Stimulated activated CD8-positive, alpha-beta memory T cell treated with anti-CD3 and anti-CD28 coated beads, Interleukin-4, amount 100 ng/mL, for 4 hours (primary cell): Measurements from ENCODE around the gene SPOUT1.
"Not testable (repeated sequence)": the region's sequence is repeated elsewhere in the genome, so short reads cannot be mapped to it uniquely, and the experiment has no call there.

ENCODE experiments used
- DNase-seq, 2 donors: peaks; one replicate each; pipeline ENCODE4 v3.0.0-alpha.2; 2020; ENCODE audit warnings: low read depth in 2 of 2, low spot score in 1 of 2

Gene SPOUT1

DNA sequence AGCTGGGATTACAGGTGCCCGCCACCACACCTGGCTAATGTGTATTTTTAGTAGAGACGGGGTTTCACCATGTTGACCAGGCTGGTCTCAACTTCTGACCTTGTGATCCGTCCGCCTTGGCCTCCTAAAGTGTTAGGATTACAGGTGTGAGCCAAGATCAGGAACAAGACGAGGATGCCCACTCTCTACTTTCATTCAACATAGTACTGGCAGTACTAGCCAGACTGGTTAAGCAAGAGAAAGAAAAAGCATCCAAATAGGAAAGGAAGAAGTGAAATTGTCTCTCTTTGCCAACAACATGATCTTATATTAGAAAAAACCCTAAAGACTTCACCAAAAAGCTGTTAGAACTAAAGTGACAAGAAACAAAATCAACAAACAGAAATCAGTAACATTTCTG lies 18.7 kb downstream of the SPOUT1 start:
- DNase-seq: no peak

DNA sequence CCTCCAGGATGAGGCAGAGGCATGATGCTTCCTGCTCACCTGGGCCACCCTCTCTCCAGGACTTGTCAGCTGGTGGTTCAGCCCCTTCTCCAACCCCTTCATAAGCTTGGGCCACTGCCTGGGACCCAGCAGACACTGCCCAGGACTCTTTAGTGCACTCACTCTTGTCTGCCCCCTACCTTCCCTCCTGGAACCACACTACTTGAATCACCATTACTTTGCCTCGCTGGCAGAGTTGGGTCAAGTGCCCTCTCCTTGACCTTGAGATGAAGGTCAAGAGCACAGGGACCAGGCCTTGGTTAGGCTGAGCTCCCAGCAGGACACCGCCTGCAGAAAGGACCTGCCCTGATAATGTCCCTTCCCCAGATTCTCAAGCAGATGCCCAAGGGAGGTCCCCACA lies 19.8 kb downstream of the SPOUT1 start:
- no peak for DNase-seq

DNA sequence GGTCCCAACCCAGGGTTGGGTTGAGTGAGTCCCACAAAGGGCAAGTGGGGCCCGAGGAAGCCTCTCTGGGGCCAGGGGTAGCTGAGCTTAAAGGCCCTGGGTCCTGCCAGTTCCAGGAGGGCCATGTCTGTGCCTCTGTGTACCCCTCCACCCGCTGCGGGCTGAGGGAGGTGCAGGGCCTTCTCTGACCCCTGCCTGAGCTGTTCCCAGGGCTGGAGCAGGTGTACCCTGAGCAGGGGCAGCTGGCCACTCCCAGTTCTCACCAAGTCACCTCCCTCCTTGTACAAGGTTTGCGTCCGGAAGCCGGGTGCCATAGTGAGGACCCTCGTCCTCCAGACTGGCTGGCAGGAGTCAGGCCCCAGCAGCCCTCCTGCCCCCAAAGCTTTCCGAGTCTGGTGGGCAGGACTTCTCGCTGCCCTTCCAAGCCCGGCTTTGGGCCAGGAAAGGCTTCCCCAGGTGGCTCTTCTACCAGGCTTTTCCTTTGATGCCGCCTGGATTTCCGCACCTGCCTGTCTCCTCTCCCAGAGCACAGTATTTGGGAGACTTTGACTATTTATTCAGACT lies 20.5 kb downstream of the SPOUT1 start:
- no peak for DNase-seq

- DNase-seq: no peak
These were observed 21.1 kb downstream of the SPOUT1 start for GRCh38 chr9:128808543-128808942.

- no peak for DNase-seq
These were observed 21.8 kb downstream of the SPOUT1 start for GRCh38 chr9:128807827-128808226.

DNA sequence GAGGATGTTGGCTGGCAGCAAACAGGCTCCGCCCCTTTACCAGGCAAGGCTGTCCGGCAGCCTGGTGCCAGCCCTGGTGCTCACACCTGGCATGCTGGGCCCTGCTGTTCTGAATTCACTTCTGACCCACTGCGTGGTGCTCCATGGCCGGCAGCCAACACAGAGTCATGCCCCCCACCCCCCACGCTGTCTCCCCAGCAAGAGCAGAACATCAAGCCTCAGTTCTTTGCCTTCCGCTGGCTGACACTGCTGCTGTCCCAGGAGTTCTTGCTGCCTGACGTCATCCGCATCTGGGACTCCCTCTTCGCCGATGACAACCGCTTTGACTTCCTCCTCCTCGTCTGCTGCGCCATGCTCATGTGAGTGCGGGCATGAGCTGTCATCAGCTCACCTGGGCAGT lies 23.9 kb downstream of the SPOUT1 start:
- DNase-seq: no peak

DNA sequence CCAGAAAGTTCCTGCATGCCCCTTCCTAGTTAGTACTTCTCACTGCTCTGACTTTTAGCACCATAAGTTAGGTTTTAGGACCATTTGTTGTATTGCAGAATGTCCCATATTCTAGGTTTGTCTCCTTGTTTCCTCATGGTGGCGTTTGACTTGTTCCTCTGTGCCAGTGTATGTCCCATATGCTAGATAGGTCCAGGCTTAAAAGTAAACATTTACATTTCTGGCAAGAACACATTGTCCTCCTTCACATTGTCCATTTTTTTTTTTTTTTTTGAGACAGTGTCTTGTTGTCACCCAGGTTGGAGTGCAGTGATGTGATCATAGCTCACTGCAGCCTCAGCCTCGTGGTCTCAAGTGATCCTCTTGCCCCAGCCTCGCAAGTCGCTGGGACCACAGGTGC lies 27.1 kb downstream of the SPOUT1 start:
- DNase-seq: no peak

- no peak for DNase-seq
These were observed 29.5 kb downstream of the SPOUT1 start for GRCh38 chr9:128800061-128800460.

DNA sequence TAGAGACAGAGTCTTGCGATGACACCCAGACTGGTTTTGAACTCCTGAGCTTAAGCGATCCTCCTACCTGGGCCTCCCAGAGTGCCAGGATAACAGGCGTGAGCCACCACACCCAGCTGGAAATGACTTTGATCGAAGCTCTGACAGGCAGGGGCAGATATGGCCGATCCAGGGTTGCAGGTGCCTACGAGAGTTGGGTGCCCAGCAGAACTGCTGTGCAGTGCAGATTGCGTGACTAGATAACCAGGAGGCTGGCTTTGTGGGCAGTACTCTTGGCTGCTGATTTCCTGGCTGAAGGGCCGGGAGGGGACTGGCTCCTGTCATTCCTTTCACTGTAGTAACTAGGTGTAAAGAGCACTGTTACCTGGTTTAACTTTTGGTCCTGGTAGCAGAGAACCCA lies 30.7 kb downstream of the SPOUT1 start:
- DNase-seq: no peak

DNA sequence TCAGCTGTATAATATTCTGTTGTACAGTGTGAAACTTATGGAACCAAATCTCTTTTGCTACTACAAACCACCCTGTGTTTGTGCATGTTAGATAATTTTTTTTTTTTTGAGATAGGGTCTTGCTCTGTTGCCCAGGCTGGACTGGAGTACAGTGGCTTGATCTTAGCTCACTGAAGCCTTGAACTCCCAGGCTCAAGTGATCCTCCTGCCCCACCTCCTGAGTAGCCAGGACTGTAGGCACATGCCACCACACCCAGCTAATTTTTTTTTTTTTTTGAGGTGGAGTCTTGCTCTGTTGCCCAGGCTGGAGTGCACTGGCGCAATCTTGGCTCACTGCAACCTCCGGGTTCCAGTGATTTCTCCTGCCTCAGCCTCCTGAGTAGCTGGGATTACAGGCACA lies 34.6 kb downstream of the SPOUT1 start:
- DNase-seq: not testable (repeated sequence)

GRCh38 chr9:128792978-128793686 lies 36.5 kb downstream of the SPOUT1 start:
- no peak for DNase-seq

GRCh38 chr9:128792134-128792533 lies 37.5 kb downstream of the SPOUT1 start:
- DNase-seq: no peak

DNA sequence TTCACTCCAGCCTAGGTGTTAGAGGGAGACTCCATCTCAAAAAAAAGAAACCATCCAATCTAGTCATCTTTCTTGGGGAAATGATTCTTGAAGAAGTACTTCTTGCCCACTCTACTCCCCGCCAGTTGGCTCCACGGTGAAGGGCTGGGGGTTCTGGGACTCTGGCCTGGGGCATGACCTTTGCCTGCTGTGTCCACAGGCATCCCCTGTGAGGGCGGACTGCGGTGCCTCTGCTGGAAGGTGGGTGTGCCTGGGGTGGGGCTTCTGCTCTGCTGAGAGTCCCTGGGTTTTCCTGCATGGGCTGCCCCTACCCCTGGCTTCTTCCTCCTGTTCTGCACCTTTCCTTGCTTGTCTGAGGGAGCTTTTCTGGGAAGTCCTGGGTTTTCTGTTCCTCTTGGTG lies 39.1 kb downstream of the SPOUT1 start:
- no peak for DNase-seq

DNA sequence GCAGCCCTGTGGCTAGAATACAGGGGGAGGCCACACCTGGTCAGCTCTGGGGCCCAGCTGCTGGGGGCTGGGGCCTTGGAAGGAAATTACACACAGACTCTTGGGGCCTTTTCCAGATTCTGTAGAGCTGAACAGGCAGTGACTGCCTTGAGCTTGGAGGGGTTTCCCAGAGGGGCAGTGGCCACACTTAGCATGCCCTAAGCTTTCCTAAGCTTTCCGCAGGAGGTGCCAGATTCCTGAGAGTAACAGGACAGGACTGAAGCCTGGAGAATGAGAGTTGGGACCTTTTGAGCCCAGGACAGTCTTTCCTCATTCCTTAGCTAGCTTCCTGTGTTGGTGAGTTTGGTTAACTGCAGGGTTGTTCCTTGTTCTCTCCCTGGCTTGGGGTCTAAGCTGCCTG lies 41.1 kb downstream of the SPOUT1 start:
- DNase-seq: no peak

DNA sequence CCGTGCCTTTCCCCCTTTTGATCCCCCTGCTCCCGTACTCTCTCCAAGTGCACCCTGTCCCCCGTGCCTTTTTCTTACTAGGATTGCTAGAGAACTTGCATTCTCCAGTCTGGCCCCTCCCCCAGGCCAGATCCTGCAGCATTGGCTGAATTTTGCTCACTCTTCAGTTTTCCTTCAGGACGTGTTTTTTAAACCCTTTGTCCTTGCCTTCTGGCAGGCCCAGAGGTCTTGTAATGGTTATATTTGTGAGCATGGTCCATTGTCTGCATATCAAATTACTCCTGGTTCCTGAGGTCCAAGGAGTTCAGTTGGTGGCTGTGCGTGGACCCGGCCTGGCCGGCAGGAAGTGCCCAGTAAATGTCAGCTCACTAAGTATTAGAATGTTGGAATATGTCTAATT lies 41.9 kb downstream of the SPOUT1 start:
- DNase-seq: no peak

DNA sequence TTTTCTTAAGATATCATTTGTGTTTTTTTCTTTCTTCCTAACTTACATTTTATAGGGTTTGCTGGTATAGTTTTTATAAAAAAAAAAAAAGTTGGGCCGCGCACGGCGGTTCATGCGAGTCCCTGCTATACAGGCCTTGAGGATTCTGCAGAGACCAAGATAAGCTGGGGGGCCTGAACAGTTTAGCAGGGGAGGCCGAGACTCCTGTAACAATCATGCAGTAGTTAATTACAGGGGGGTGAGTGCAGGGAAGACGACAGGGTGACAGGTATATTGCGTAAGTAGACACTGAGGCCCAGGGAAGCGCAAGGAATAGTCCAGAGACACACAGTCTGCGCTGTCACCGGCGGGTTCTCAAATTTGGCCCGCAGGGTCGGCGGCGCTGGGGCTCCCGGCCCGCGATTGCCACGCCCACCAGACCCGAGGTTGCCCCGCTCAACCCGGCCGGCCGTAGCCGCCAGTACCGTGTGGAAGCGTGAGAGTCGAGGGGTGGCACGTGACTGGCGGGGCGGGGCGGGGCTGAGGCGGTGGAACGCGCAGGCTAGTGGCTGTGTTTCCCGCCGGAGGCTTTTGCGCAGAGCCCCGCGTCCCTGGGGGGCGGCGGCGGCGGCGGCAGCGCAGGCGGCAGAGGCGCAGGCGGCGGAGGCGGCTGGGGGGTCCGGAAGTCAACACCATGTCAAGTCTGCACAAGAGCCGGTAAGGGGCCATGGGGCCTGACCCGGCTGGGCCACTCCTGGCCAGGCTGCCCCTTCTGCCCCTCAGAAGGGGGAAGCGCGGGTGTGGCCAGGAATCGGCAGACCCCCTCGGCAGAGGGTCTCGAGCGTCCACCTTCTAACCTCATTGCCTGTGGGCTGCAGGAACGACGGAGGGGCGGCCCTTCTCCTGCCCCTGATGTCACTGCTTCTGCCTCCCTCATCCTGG lies 42.7 kb downstream of the SPOUT1 start, which contains the start of gene TBC1D13:
Gene TBC1D13, plus strand, starts transcription at position 573 of the 921 bp plus-strand sequence. Its CDS starts 101 bp downstream, at position 674.
- peak; percentile 76 to 84 for DNase-seq

- no peak for DNase-seq
These were observed 44.2 kb downstream of the SPOUT1 start for GRCh38 chr9:128785427-128785826.

DNA sequence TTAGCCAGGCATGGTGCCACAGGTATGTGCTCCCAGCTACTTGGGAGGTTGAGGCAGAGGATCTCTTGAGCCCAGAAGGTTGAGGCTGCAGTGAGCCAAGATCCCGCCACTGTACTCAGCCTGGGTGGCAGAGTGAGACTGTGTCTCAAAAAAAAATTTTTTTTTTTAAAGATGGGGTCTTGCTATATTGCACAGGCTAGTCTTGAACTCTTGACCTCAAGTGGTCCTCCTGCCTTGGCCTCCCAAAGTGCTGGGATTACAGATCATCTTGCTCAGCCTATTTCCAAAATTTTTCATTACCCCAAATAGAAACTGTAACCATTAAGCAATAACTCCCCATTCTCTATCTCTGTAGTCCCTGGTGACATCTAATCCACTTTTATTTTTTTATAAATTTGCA lies 46.9 kb downstream of the SPOUT1 start:
- DNase-seq: no peak

DNA sequence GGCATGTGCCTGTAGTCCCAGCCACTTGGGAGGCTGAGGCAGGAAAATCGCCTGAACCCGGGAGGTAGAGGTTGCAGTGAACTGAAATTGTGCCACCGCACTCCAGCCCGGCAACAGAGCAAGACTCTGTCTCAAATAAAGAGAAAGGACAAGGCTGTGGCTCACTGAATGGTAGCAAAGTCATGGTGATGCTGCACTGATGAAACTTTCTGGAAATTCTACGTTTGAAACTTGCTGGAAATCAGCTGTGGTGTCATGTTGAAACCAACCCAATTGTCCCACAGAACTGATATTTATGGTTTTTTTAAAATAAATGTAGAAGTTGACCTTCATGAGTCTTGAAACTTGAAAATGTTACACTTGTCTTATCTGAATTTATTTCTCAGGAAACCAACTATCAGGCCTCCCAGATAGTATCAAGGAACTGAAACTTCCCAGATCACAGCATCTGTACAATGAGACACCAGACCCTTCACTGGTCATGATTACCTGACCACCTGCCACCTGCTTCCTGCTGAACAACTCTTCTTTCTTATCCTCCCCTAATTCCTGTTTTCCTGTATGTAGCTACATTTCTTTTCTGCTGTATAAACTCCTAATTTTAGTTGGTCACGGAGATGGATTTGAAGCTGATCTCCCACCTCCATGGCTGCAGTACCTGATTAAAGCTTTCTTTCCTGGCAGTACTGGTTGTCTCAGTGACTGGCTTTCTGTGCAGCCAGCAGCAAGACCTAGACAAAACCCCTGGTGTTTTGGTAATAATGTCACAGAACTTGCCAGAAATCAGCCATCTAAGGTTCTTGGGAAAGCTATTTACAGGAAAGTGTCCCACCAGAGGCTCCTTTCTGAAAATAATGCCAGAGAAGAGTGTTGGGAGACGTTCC lies 48.2 kb downstream of the SPOUT1 start:
- DNase-seq: no peak

- not testable (repeated sequence) for DNase-seq
These were observed 49.5 kb downstream of the SPOUT1 start for GRCh38 chr9:128780093-128780492.

GRCh38 chr9:128774804-128775203 lies 54.8 kb downstream of the SPOUT1 start:
- DNase-seq: no peak
